ENCODE results near the gene MNT. TPM values are rescaled to one million over a fixed set of nuclear protein-coding genes. Genes with fewer than 3 reads are reported as not detected.

MNT gene
- total RNA-seq, 1 experiment from 2014 or later: 38.9 TPM

DNA sequence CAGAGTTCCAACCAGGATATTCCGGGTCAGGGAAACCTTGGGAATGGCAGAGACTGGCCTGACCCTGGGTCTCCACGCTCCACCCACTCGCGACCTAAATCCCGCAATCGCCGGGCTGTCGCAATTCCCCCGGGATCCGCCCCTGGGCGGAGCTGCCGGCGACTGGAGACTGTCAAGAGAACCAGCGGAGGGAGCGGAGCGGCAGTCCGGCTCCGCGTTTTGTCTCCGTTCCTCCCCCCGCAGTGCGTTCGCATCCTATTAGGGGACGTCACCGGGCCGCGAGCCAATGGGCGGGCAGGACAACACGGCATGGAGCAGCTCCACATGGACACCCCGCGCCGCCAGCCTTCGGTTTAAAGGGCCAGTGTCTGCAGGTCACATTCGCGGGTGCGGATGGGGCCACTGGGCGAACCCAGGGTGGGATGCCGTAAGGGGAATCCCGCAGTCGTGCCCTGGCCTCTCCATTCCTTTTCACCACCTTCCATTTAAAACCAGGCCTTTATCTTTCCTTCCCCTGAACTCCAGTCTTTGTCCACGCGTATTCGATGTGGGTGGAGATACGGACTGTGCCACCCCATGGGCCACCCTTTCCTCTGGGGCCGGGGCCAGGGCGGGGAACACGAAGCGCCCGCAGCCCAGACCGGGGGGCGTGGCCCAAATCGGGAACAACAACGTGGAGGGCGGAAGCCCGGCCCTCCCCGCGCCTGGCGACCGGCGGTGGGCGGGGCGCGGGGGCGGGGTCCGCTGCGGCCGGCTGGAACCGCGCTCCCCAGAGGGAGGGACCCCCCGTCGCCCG is 764 bp upstream of the MNT start:
- Histone ChIP-seq H2BK12ac (ENCODE audit: insufficient read length, low read depth, low read length) (no peak overlapping the region), H2BK5ac (ENCODE audit: insufficient read length, low read length) (peak overlapping the region; percentile 55), H3K56ac (ENCODE audit: insufficient read length, low read depth, low read length) (no peak overlapping the region), H3K79me1 (ENCODE audit: insufficient read depth, low read depth, low read length, poor library complexity, severe bottlenecking) (no peaks in the 10 kb centered on the region), H3T11ph (ENCODE audit: low read length) (no peak overlapping the region), H3K4me1 (ENCODE audit: insufficient read depth, low read length) (peaks cover 11% of the 10 kb centered on the region; the same call in 1 of the 2 replicates), H4K91ac (ENCODE audit: insufficient read length, low read depth, low read length) (no peak overlapping the region), H3K18ac (ENCODE audit: insufficient read length, low read depth, low read length) (peak overlapping the region; percentile 95), H3K27ac (ENCODE audit: insufficient read length, low read depth, low read length) (peak overlapping the region; percentile 88), H4K20me1 (ENCODE audit: control insufficient read depth, insufficient read depth, insufficient read length) (no peaks in the 10 kb centered on the region), H3K23me2 (ENCODE audit: insufficient read length, low read depth, low read length, poor library complexity, severe bottlenecking) (peaks cover 22% of the 10 kb centered on the region), H2BK15ac (ENCODE audit: low read depth, low read length) (no peak overlapping the region), H2AFZ (ENCODE audit: low read length) (no peak overlapping the region), H2BK20ac (ENCODE audit: low read depth, low read length, poor library complexity, severe bottlenecking) (no peak overlapping the region), H3K9me3 (ENCODE audit: control insufficient read depth, low read depth, low read length) (no peaks in the 10 kb centered on the region), H3K4ac (ENCODE audit: low read depth, low read length) (no peak overlapping the region; the same call in 1 of the 2 replicates), H4K8ac (replicated peaks; ENCODE audit: insufficient read length, low read depth, low read length) (no peak overlapping the region), H2BK120ac (ENCODE audit: low read depth, low read length, poor library complexity, severe bottlenecking) (no peak overlapping the region), H3K4me2 (ENCODE audit: insufficient read depth, insufficient read length, low read length) (peak overlapping the region; percentile 85), H3K14ac (ENCODE audit: insufficient read depth, low read length) (peak overlapping the region; percentile 62; the same call in 1 of the 2 replicates), H3K23ac (ENCODE audit: insufficient read length, low read depth, low read length) (no peak overlapping the region), H4K5ac (ENCODE audit: insufficient read length, low read depth, low read length) (no peak overlapping the region), H3K79me2 (ENCODE audit: insufficient read depth, low read length) (peaks cover 2% of the 10 kb centered on the region; the same call in 1 of the 2 replicates), H3K9ac (ENCODE audit: extremely low read depth, insufficient read length, low read length) (peak overlapping the region; percentile 86), H2AK5ac (ENCODE audit: insufficient read length, low read length) (no peak overlapping the region), H3K27me3 (ENCODE audit: insufficient read depth, low read length) (no peaks in the 10 kb centered on the region)
- peak overlapping the region; percentile 96 to 100 (median 99) for H3K27ac Mint-ChIP-seq
- H3K27me3 Mint-ChIP-seq (ENCODE audit: low read depth): peaks cover 5% of the 10 kb centered on the region
- TF ChIP-seq, protein P1, sequence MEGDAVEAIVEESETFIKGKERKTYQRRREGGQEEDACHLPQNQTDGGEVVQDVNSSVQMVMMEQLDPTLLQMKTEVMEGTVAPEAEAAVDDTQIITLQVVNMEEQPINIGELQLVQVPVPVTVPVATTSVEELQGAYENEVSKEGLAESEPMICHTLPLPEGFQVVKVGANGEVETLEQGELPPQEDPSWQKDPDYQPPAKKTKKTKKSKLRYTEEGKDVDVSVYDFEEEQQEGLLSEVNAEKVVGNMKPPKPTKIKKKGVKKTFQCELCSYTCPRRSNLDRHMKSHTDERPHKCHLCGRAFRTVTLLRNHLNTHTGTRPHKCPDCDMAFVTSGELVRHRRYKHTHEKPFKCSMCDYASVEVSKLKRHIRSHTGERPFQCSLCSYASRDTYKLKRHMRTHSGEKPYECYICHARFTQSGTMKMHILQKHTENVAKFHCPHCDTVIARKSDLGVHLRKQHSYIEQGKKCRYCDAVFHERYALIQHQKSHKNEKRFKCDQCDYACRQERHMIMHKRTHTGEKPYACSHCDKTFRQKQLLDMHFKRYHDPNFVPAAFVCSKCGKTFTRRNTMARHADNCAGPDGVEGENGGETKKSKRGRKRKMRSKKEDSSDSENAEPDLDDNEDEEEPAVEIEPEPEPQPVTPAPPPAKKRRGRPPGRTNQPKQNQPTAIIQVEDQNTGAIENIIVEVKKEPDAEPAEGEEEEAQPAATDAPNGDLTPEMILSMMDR (conservative IDR thresholded peaks at IDR 0.05): no peak
- peak overlapping the region; percentile 91 for H3K4me3 Mint-ChIP-seq
- DNase-seq: peak; percentile 100
- no peaks in the 10 kb centered on the region; a peak in 1 of 5 replicates for H3K9me3 Mint-ChIP-seq
- peaks cover 0 to 5% (median 0%) of the 10 kb centered on the region in 3 experiments; a peak in 1 of 7 replicates for H3K36me3 Mint-ChIP-seq (ENCODE audit: insufficient read depth in 1 of 3, low read depth in 3 of 3)
- no CpG with 5 or more reads among the region's 72 CpGs for WGBS (ENCODE audit: extremely low coverage, insufficient read length, low lambda C conversion rate)
- H3K4me1 Mint-ChIP-seq: peaks cover 25 to 28% of the 10 kb centered on the region in 2 experiments

Data from H9 (cell line).